ENCODE data around the gene CENPC. TPM values are rescaled to one million over a fixed set of nuclear protein-coding genes. Genes with fewer than 3 reads are reported as not detected.
"Not testable (repeated sequence)": the region's sequence is repeated elsewhere in the genome, so short reads cannot be mapped to it uniquely, and the experiment has no call there.

The CENPC gene
- total RNA-seq, 1 experiment from 2014 or later = 11.8 TPM

DNA sequence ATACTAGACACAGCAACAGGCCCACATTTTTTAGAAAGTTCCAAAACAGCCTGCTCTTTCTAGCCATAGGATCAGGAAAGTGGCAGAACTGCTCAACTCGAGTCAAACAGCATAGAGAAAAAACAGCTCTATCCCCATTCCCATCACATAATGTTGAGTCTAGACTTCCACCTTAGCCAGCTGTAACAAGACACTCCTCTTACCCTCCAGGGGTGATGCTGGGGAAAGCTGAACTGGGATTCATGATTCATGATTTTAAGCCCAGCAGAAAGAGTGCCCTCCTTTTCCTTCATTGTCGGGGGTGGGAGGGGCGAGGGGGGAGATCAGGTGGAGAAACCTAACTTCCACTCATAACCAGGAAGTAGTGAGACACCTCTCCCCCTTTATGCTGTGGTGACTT is 86.1 kb downstream of the CENPC start:
- intact Hi-C loops (cut with micrococcal nuclease; ENCODE audit: unreplicated experiment) = no loop called here
- H3K36me3 ChIP-seq (ENCODE audit: insufficient read depth, low read length, poor library complexity, severe bottlenecking) = no peaks in the 10 kb centered on the region
- no peak overlapping the region for H3K27ac ChIP-seq (ENCODE audit: low read depth, low read length, poor library complexity, severe bottlenecking)
- no peak for TF ChIP-seq EZH2 (IDR thresholded peaks at IDR 0.05; ENCODE audit: borderline replicate concordance, low read depth, low read length, poor library complexity, severe bottlenecking)
- no peaks in the 10 kb centered on the region for H3K27me3 ChIP-seq (replicated peaks; ENCODE audit: insufficient read depth, low read depth, low read length, poor library complexity)
- CTCF ChIA-PET = no interaction called here
- no peak for DNase-seq (ENCODE audit: low spot score)
- no peak overlapping the region for H3K4me3 ChIP-seq (ENCODE audit: low read depth, low read length, poor library complexity, severe bottlenecking)
- BruUV-seq (replicated peaks) = no TSS peak
- H3K4me1 ChIP-seq (ENCODE audit: insufficient read depth, low read length, poor library complexity, severe bottlenecking) = no peaks in the 10 kb centered on the region
- H3K9me3 ChIP-seq (ENCODE audit: low read depth, low read length, poor library complexity, severe bottlenecking) = no peaks in the 10 kb centered on the region
- POLR2A ChIA-PET (ENCODE audit: low non-redundant PET) = no interaction called here

- BruUV-seq (replicated peaks) = no TSS peak
- POLR2A ChIA-PET (ENCODE audit: low non-redundant PET) = no interaction called here
- DNase-seq (ENCODE audit: low spot score) = no peak
- no peaks in the 10 kb centered on the region for H3K27me3 ChIP-seq (replicated peaks; ENCODE audit: insufficient read depth, low read depth, low read length, poor library complexity)
- no peak for TF ChIP-seq CTCF (conservative IDR thresholded peaks at IDR 0.05; ENCODE audit: low read depth, low read length)
- no peak for TF ChIP-seq EZH2 (IDR thresholded peaks at IDR 0.05; ENCODE audit: borderline replicate concordance, low read depth, low read length, poor library complexity, severe bottlenecking)
- no peak overlapping the region for H3K4me3 ChIP-seq (ENCODE audit: low read depth, low read length, poor library complexity, severe bottlenecking)
- no peaks in the 10 kb centered on the region for H3K36me3 ChIP-seq (ENCODE audit: insufficient read depth, low read length, poor library complexity, severe bottlenecking)
- H3K4me1 ChIP-seq (ENCODE audit: insufficient read depth, low read length, poor library complexity, severe bottlenecking) = no peaks in the 10 kb centered on the region
- no peak overlapping the region for H3K27ac ChIP-seq (ENCODE audit: low read depth, low read length, poor library complexity, severe bottlenecking)
- CTCF ChIA-PET = no interaction called here
- H3K9me3 ChIP-seq (ENCODE audit: low read depth, low read length, poor library complexity, severe bottlenecking) = no peaks in the 10 kb centered on the region
- intact Hi-C loops (cut with micrococcal nuclease; ENCODE audit: unreplicated experiment) = no loop called here
Measured at GRCh38 chr4:67456577-67457196, 88.6 kb downstream of the CENPC start.

- H3K4me3 ChIP-seq (ENCODE audit: low read depth, low read length, poor library complexity, severe bottlenecking); POLR2A ChIA-PET (ENCODE audit: low non-redundant PET); H3K36me3 ChIP-seq (ENCODE audit: insufficient read depth, low read length, poor library complexity, severe bottlenecking); CTCF ChIA-PET; intact Hi-C loops (cut with micrococcal nuclease; ENCODE audit: unreplicated experiment); H3K27me3 ChIP-seq (replicated peaks; ENCODE audit: insufficient read depth, low read depth, low read length, poor library complexity); H3K9me3 ChIP-seq (ENCODE audit: low read depth, low read length, poor library complexity, severe bottlenecking); BruUV-seq (replicated peaks); H3K27ac ChIP-seq (ENCODE audit: low read depth, low read length, poor library complexity, severe bottlenecking); DNase-seq (ENCODE audit: low spot score); H3K4me1 ChIP-seq (ENCODE audit: insufficient read depth, low read length, poor library complexity, severe bottlenecking): not testable (repeated sequence)
Measured at GRCh38 chr4:67452846-67453205, 92.5 kb downstream of the CENPC start.

GRCh38 chr4:67452100-67452845 is 93.0 kb downstream of the CENPC start:
- intact Hi-C loops (cut with micrococcal nuclease; ENCODE audit: unreplicated experiment) = no loop called here
- TF ChIP-seq CTCF (conservative IDR thresholded peaks at IDR 0.05; ENCODE audit: low read depth, low read length) (no peak), EZH2 (IDR thresholded peaks at IDR 0.05; ENCODE audit: borderline replicate concordance, low read depth, low read length, poor library complexity, severe bottlenecking) (no peak)
- POLR2A ChIA-PET (ENCODE audit: low non-redundant PET) = no interaction called here
- peak; percentile 2 for DNase-seq (ENCODE audit: low spot score)
- Histone ChIP-seq H3K36me3 (ENCODE audit: insufficient read depth, low read length, poor library complexity, severe bottlenecking) (no peaks in the 10 kb centered on the region), H3K27ac (ENCODE audit: low read depth, low read length, poor library complexity, severe bottlenecking) (no peak overlapping the region), H3K4me3 (ENCODE audit: low read depth, low read length, poor library complexity, severe bottlenecking) (no peak overlapping the region), H3K27me3 (replicated peaks; ENCODE audit: insufficient read depth, low read depth, low read length, poor library complexity) (no peaks in the 10 kb centered on the region), H3K4me1 (ENCODE audit: insufficient read depth, low read length, poor library complexity, severe bottlenecking) (no peaks in the 10 kb centered on the region), H3K9me3 (ENCODE audit: low read depth, low read length, poor library complexity, severe bottlenecking) (no peaks in the 10 kb centered on the region)
- CTCF ChIA-PET = no interaction called here
- BruUV-seq (replicated peaks) = no TSS peak

Measured in A673 (cell line).